Astrocyte (in vitro differentiated cells and primary cell): ENCODE results near the gene SAPCD2. TPM values are rescaled to one million over a fixed set of nuclear protein-coding genes. Genes with fewer than 3 reads are reported as not detected.

ENCODE experiments used
- DNase-seq: peaks from one replicate; pipeline ENCODE4 v3.0.0-alpha.2; 2010; ENCODE audit warnings: low read depth
- FAIRE-seq: peaks from 2 replicates; lab custom pipeline; 2011; peaks lifted over from hg19 to GRCh38; lab: Jason Lieb, UNC
- H2AFZ ChIP-seq: 2 replicates; pipeline ENCODE4 v1.6.0; 2012; ENCODE audit warnings: low read depth, low read length, inconsistent platforms
- H3K27ac ChIP-seq: 2 replicates; pipeline ENCODE4 v1.5.1; 2011; ENCODE audit warnings: low read depth, low read length, inconsistent platforms
- H3K27me3 ChIP-seq: 2 replicates; pipeline ENCODE4 v1.6.0; 2011; ENCODE audit warnings: low read length, inconsistent platforms; ENCODE audit not compliant: insufficient read depth
- H3K36me3 ChIP-seq: 2 replicates; pipeline ENCODE4 v1.5.1; 2011; ENCODE audit warnings: low read length, inconsistent platforms; ENCODE audit not compliant: insufficient read depth
- H3K4me1 ChIP-seq: 2 replicates; pipeline ENCODE4 v1.5.1; 2011; ENCODE audit warnings: low read length, inconsistent platforms; ENCODE audit not compliant: insufficient read depth
- H3K4me2 ChIP-seq: 2 replicates; pipeline ENCODE4 v1.6.0; 2012; ENCODE audit warnings: low read length, inconsistent platforms
- H3K4me3 ChIP-seq: 2 replicates; pipeline ENCODE4 v1.5.1; 2011; ENCODE audit warnings: low read depth, mild to moderate bottlenecking, low read length, inconsistent platforms; ENCODE audit not compliant: insufficient read depth
- H3K79me2 ChIP-seq: 2 replicates; pipeline ENCODE4 v1.6.0; 2012; ENCODE audit warnings: mild to moderate bottlenecking, low read length, inconsistent platforms; ENCODE audit not compliant: insufficient read depth
- H3K9ac ChIP-seq: 2 replicates; pipeline ENCODE4 v1.6.0; 2012; ENCODE audit warnings: mild to moderate bottlenecking, low read length, inconsistent platforms
- H3K9me3 ChIP-seq: 2 replicates; pipeline ENCODE4 v1.5.1; 2012; ENCODE audit warnings: low read depth, mild to moderate bottlenecking, low read length, inconsistent platforms; ENCODE audit not compliant: insufficient read depth
- H4K20me1 ChIP-seq: 2 replicates; pipeline ENCODE4 v1.6.0; 2012; ENCODE audit warnings: low read length, inconsistent platforms; ENCODE audit not compliant: insufficient read depth
- H3K27ac Mint-ChIP-seq: one replicate; pipeline ENCODE4 v1.8.0; 2021; ENCODE audit warnings: mild to moderate bottlenecking, mixed read lengths; ENCODE audit not compliant: unreplicated experiment
- H3K27me3 Mint-ChIP-seq: one replicate; pipeline ENCODE4 v1.8.0; 2021; ENCODE audit warnings: low read depth, mixed read lengths; ENCODE audit not compliant: unreplicated experiment
- H3K36me3 Mint-ChIP-seq: one replicate; pipeline ENCODE4 v1.8.0; 2021; ENCODE audit warnings: low read depth, mixed read lengths; ENCODE audit not compliant: unreplicated experiment
- H3K4me1 Mint-ChIP-seq: one replicate; pipeline ENCODE4 v1.8.0; 2021; ENCODE audit warnings: low read depth, mixed read lengths; ENCODE audit not compliant: unreplicated experiment
- H3K4me3 Mint-ChIP-seq: one replicate; pipeline ENCODE4 v1.8.0; 2021; ENCODE audit warnings: mild to moderate bottlenecking, moderate library complexity, mixed read lengths; ENCODE audit not compliant: unreplicated experiment
- H3K9me3 Mint-ChIP-seq: one replicate; pipeline ENCODE4 v1.8.0; 2021; ENCODE audit warnings: mild to moderate bottlenecking, mixed read lengths; ENCODE audit not compliant: unreplicated experiment
- EZH2 ChIP-seq: IDR thresholded peaks from 2 replicates; pipeline ENCODE4 v1.6.1; 2012; ENCODE audit warnings: mild to moderate bottlenecking, low read length, inconsistent platforms; ENCODE audit not compliant: insufficient read depth
- total RNA-seq: library from RNA; stranded (reverse); gene quantifications from 2 replicates; pipeline ENCODE4 v1.2.1, GENCODE V29; 2021
- TF ChIP-seq, protein P1 (sequence below): IDR thresholded peaks from 2 replicates; pipeline ENCODE4 v1.5.1; 2011; ENCODE audit warnings: low read depth, mild to moderate bottlenecking, inconsistent platforms, low read length, moderate library complexity; ENCODE audit not compliant: insufficient read depth

SAPCD2 gene
- total RNA-seq, 1 donor from 2014 or later: 0.43 TPM

DNA sequence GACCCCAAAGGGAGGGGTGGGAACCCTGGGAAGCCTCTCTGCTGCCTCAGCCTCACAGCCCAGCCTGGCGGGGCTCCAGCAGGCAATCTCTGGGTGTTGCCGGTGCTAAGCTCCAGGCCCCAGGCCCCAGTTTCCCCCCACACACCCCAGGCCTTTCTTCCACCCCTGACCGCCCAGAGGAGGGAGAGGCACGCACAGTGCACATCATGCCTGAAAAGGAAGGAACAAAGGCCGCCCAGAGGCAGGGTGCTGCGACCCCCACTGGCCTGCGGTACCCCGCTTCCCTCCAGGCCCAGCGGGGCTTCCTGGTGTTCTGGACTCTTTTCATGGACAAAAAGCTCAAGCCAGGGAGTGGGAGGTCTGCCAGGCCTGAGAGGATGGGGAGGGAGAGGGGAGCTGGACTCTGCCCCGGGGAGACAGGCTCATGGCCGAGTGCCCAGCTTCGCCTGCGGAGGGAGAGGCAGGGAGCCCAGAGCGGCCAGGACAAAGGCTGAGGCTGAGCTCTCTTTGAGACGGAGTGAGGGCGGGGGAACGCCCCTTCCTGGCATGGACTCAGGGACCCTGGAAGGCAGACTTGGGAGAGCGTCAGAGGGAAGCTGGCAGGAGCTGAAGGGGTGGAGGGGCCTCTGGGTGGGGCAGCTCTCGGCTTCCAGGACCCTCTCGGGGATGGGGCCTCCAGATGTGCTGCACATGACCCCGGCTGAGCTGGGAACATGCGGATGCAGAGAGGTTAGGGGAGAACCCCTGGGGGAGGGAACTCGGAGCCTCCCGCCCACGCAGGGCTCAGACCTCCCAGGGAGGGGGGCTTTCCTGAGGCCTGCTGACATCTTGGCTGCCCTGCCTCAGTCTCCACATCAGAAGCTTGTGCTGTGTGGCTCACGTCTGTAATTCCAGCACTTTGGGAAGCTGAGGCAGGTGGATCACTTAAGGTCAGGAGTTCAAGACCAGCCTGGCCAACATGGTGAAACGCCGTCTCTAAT is 14.7 kb downstream of the SAPCD2 start:
- FAIRE-seq (no peak), DNase-seq (peak; percentile 66)
- Histone ChIP-seq H3K9ac (no peak overlapping the region), H3K27ac (no peak overlapping the region), H3K4me2 (peak overlapping the region; percentile 44), H2AFZ (peak overlapping the region; percentile 66), H3K36me3 (no peaks in the 10 kb centered on the region), H3K4me3 (no peak overlapping the region), H3K27me3 (peaks cover 14% of the 10 kb centered on the region), H3K9me3 (no peaks in the 10 kb centered on the region), H4K20me1 (no peaks in the 10 kb centered on the region), H3K4me1 (peaks cover 5% of the 10 kb centered on the region), H3K79me2 (no peaks in the 10 kb centered on the region)
- H3K27me3 Mint-ChIP-seq: peaks cover 42% of the 10 kb centered on the region
- TF ChIP-seq, protein P1, sequence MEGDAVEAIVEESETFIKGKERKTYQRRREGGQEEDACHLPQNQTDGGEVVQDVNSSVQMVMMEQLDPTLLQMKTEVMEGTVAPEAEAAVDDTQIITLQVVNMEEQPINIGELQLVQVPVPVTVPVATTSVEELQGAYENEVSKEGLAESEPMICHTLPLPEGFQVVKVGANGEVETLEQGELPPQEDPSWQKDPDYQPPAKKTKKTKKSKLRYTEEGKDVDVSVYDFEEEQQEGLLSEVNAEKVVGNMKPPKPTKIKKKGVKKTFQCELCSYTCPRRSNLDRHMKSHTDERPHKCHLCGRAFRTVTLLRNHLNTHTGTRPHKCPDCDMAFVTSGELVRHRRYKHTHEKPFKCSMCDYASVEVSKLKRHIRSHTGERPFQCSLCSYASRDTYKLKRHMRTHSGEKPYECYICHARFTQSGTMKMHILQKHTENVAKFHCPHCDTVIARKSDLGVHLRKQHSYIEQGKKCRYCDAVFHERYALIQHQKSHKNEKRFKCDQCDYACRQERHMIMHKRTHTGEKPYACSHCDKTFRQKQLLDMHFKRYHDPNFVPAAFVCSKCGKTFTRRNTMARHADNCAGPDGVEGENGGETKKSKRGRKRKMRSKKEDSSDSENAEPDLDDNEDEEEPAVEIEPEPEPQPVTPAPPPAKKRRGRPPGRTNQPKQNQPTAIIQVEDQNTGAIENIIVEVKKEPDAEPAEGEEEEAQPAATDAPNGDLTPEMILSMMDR: no peak
- no peak for TF ChIP-seq EZH2
- no peaks in the 10 kb centered on the region for H3K9me3 Mint-ChIP-seq
- no peaks in the 10 kb centered on the region for H3K36me3 Mint-ChIP-seq
- no peak overlapping the region for H3K27ac Mint-ChIP-seq
- no peak overlapping the region for H3K4me3 Mint-ChIP-seq
- H3K4me1 Mint-ChIP-seq: no peaks in the 10 kb centered on the region

DNA sequence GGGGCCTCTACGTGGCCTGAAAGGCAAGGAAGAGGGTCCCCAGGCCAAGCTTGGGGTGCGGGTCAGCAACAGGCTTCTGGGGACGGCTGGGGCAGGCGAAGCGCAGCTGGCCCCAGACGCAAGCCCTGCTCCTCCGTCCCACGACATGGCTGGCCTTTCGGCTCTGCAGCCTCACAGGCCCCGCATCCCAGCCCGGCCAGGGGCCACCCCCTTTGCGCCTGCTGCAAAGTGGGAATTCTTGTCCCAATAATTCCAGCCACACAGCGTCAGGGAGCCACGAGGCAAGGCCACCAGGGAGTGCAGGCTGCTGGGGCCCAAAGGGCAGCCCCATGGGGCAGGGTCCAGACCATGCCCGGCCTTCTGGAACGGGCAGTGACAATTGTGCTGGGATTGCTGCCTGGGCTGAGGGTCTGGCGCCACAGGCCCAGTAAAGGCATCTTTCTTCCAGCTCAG is 15.4 kb downstream of the SAPCD2 start:
- TF ChIP-seq, protein P1: no peak
- no peak for TF ChIP-seq EZH2
- Mint-ChIP-seq H3K27me3 (peaks cover 42% of the 10 kb centered on the region), H3K4me3 (no peak overlapping the region), H3K4me1 (no peaks in the 10 kb centered on the region), H3K36me3 (no peaks in the 10 kb centered on the region), H3K9me3 (no peaks in the 10 kb centered on the region), H3K27ac (no peak overlapping the region)
- Histone ChIP-seq H3K27ac (no peak overlapping the region), H3K27me3 (peaks cover 16% of the 10 kb centered on the region), H3K4me2 (no peak overlapping the region), H3K4me3 (no peak overlapping the region), H4K20me1 (no peaks in the 10 kb centered on the region), H3K9me3 (no peaks in the 10 kb centered on the region), H3K9ac (no peak overlapping the region), H3K4me1 (peaks cover 5% of the 10 kb centered on the region), H3K79me2 (no peaks in the 10 kb centered on the region), H3K36me3 (no peaks in the 10 kb centered on the region), H2AFZ (no peak overlapping the region)
- DNase-seq (no peak), FAIRE-seq (no peak)
